ENCODE measurements around the gene MAP3K4. TPM values are rescaled to one million over a fixed set of nuclear protein-coding genes. Genes with fewer than 3 reads are reported as not detected.

MAP3K4 gene
- total RNA-seq, 1 donor from 2014 or later, result 47.7 TPM

- Histone ChIP-seq H3K9me3 (no peaks in the 10 kb centered on the region), H3K4me1 (no peaks in the 10 kb centered on the region), H3K4me3 (no peak overlapping the region), H3K27ac (no peak overlapping the region), H3K36me3 (no peaks in the 10 kb centered on the region), H3K27me3 (no peaks in the 10 kb centered on the region)
- no peak for TF ChIP-seq CTCF (IDR thresholded peaks at IDR 0.05)
- intact Hi-C loops (cut with DNase I), result no loop called here
- DNase-seq (no peak), ATAC-seq (no peak)
These were observed 145.1 kb downstream of the MAP3K4 start for GRCh38 chr6:161136655-161137054.

GRCh38 chr6:161137320-161137719, 145.8 kb downstream of the MAP3K4 start:
- no peaks in the 10 kb centered on the region for H3K9me3 ChIP-seq
- no peaks in the 10 kb centered on the region for H3K27me3 ChIP-seq
- DNase-seq (no peak), ATAC-seq (no peak)
- no peak for TF ChIP-seq CTCF (IDR thresholded peaks at IDR 0.05)
- no peaks in the 10 kb centered on the region for H3K4me1 ChIP-seq
- H3K27ac ChIP-seq, result no peak overlapping the region
- intact Hi-C loops (cut with DNase I), result no loop called here
- H3K36me3 ChIP-seq, result no peaks in the 10 kb centered on the region
- H3K4me3 ChIP-seq, result no peak overlapping the region

- Histone ChIP-seq H3K27me3 (no peaks in the 10 kb centered on the region), H3K9me3 (no peaks in the 10 kb centered on the region), H3K4me3 (no peak overlapping the region), H3K4me1 (no peaks in the 10 kb centered on the region), H3K36me3 (no peaks in the 10 kb centered on the region), H3K27ac (no peak overlapping the region)
- no peak for ATAC-seq
- no peak for DNase-seq
- intact Hi-C loops (cut with DNase I), result no loop called here
- no peak for TF ChIP-seq CTCF (IDR thresholded peaks at IDR 0.05)
These were observed 146.4 kb downstream of the MAP3K4 start for GRCh38 chr6:161137839-161138542.

GRCh38 chr6:161138543-161139303, 147.2 kb downstream of the MAP3K4 start:
- H3K4me1 ChIP-seq, result no peaks in the 10 kb centered on the region
- no peaks in the 10 kb centered on the region for H3K27me3 ChIP-seq
- ATAC-seq (no peak), DNase-seq (no peak)
- no peak for TF ChIP-seq CTCF (IDR thresholded peaks at IDR 0.05)
- no peaks in the 10 kb centered on the region for H3K36me3 ChIP-seq
- intact Hi-C loops (cut with DNase I), result no loop called here
- H3K27ac ChIP-seq, result no peak overlapping the region
- H3K4me3 ChIP-seq, result no peak overlapping the region
- H3K9me3 ChIP-seq, result no peaks in the 10 kb centered on the region

- Histone ChIP-seq H3K9me3 (no peaks in the 10 kb centered on the region), H3K27me3 (no peaks in the 10 kb centered on the region), H3K36me3 (no peaks in the 10 kb centered on the region), H3K27ac (no peak overlapping the region), H3K4me3 (no peak overlapping the region), H3K4me1 (no peaks in the 10 kb centered on the region)
- intact Hi-C loops (cut with DNase I), result no loop called here
- no peak for DNase-seq
- no peak for TF ChIP-seq CTCF (IDR thresholded peaks at IDR 0.05)
- ATAC-seq, result peak; percentile 3
These were observed 147.8 kb downstream of the MAP3K4 start for GRCh38 chr6:161139304-161139765.

All from upper lobe of right lung (tissue), 1 donor.